Right lobe of liver (tissue), 4 donors: Measurements from ENCODE around the gene BABAM1.

Experiments
- POLR2A ChIP-seq: fragments of 450-650 bp; IDR thresholded peaks from one replicate; pipeline ENCODE4 v1.6.1; 2017; ENCODE audit warnings: antibody characterized with exemption, mild to moderate bottlenecking
- TF ChIP-seq, protein P1 (sequence below), 4 donors: fragments of 200-600 bp in 3 of 4; fragments of 450-650 bp in 1 of 4; IDR thresholded peaks; one replicate each; pipeline versions ENCODE4 v1.5.1 to v1.8.0; 2016 to 2022; ENCODE audit warnings: antibody characterized with exemption in 4 of 4, mild to moderate bottlenecking in 2 of 4
- donor health status: DM: no; HTN: no; CAD: no.
- donor health status: DM: no; HTN: no; CAD: no.
- donor health status: DM: no; HTN: yes; CAD: no.

GRCh38 chr19:17309965-17310461, 42.8 kb downstream of the BABAM1 start:
- no peak for TF ChIP-seq POLR2A
- TF ChIP-seq, protein P1, sequence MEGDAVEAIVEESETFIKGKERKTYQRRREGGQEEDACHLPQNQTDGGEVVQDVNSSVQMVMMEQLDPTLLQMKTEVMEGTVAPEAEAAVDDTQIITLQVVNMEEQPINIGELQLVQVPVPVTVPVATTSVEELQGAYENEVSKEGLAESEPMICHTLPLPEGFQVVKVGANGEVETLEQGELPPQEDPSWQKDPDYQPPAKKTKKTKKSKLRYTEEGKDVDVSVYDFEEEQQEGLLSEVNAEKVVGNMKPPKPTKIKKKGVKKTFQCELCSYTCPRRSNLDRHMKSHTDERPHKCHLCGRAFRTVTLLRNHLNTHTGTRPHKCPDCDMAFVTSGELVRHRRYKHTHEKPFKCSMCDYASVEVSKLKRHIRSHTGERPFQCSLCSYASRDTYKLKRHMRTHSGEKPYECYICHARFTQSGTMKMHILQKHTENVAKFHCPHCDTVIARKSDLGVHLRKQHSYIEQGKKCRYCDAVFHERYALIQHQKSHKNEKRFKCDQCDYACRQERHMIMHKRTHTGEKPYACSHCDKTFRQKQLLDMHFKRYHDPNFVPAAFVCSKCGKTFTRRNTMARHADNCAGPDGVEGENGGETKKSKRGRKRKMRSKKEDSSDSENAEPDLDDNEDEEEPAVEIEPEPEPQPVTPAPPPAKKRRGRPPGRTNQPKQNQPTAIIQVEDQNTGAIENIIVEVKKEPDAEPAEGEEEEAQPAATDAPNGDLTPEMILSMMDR (IDR thresholded peaks at IDR 0.05), result no peak
